ELF-1 (cell line): ENCODE data around the gene SUFU.

Source experiments
- DNase-seq: peaks from one replicate; pipeline ENCODE4 v3.0.0-alpha.2; 2016; ENCODE audit warnings: low read depth, low spot score

Gene SUFU

GRCh38 chr10:102549549-102549948, 45.8 kb downstream of the SUFU start:
- DNase-seq = no peak

GRCh38 chr10:102550636-102551210, 47.0 kb downstream of the SUFU start:
- DNase-seq = no peak

- no peak for DNase-seq
These were observed 48.8 kb downstream of the SUFU start for GRCh38 chr10:102552533-102552932.

DNA sequence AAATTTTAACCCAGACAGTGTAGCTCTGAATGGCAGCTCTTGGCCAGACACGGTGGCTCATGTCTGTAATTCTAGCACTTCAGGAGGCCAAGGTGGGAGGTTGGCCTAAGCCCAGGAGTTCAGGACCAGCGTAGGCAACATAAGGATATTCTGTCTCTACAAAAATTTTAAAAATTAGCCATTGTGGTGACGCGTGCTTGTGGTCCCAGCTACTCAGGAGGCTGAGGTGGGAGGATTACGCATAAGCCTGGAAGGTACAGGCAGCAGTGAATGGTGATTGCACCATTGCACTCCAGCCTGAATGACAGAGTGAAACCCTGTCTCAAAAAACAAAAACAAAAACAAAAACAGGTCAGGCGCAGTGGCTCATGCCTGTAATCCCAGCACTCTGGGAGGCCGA, 50.0 kb downstream of the SUFU start:
- no peak for DNase-seq

GRCh38 chr10:102554531-102554930, 50.8 kb downstream of the SUFU start:
- no peak for DNase-seq

DNA sequence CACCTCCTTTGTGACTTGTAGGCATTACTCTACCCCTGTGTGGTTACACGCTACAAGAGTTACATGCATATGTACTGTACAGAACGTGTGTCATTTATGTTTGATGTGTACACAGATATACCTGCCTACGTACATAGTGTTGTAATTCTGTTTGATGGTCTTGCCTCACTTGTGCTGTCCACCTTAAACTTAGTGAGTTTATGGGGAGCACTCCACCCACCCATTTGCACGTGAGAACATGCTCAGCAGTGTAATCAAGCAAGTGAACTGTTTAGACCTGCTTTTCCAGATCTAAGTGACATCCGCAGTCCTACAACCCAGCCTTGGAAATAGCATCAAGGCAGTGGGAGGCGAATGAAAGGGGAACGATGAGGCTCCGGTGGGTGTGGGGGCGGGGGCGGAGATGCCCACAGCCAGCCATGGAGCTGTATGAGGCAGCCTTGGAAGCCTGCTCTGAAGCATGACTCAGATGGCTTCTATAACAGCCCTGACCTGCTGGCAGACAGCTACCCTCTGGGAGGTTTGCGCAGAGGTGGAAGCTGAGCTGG, 52.1 kb downstream of the SUFU start:
- peak; percentile 11 for DNase-seq

GRCh38 chr10:102557569-102557968, 53.8 kb downstream of the SUFU start:
- no peak for DNase-seq

DNA sequence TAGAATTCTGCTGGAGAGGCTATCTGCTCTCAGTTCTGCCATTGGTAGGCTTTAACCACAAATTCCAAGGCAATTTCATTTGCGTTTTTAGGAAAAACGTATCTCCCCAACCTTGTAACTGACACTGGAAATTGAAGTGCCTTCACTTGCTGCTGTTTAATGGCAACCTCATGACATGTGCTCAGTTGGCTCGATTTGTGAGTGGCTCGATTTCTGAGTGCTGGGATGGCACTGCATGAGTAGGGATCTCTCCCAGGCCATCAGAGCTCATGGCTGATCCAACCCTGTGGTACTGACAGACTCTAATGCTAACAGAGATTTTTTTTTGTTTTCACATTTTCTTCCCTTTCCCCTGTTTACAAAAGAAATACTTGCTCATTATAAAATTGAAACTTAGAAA, 56.0 kb downstream of the SUFU start:
- no peak for DNase-seq

GRCh38 chr10:102564209-102564834, 60.5 kb downstream of the SUFU start:
- DNase-seq = no peak

DNA sequence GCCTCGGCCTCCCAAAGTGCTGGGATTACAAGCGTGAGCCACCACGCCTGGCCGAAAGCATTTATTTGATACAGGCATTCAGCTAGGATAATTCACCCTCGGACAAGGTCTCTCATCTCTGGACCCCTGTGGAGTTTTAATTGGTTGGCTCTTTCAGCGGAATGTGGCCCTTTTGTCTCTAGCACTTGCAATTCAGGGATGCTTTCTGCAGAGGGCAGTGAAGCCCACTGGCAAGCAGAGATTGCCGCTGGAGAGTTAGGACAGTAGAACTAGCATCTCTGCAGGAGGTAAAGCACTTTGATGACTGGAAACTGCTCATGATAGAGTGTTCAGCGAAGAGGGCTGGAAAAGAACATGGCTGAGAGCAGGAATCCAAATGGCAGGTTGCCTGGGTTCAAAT, 62.0 kb downstream of the SUFU start:
- DNase-seq = peak; percentile 91

DNA sequence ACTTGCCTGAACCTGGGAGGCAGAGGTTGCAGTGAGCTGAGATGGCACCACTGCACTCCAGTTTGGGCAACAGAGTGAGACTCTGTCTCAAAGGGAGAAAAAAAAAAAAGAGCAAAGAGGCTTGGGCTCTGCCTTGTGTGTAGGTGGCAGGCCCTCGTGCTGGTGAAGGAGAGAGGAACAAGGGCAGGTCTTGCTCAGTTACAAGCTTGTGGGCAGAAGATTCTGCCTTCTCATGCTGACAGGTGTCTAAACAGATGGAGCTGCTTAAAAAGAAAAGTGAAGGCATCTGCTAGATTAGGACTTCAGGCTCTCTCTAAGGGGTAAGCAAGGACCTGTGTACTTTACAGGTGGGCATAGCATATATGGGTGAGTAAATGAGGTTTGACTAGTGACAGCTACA, 75.0 kb downstream of the SUFU start:
- DNase-seq = no peak

- DNase-seq = no peak
These were observed 75.6 kb downstream of the SUFU start for GRCh38 chr10:102579328-102579727.

- no peak for DNase-seq
These were observed 76.5 kb downstream of the SUFU start for GRCh38 chr10:102580230-102580629.

- DNase-seq = no peak
These were observed 77.6 kb downstream of the SUFU start for GRCh38 chr10:102581401-102581800.

- no peak for DNase-seq
These were observed 78.3 kb downstream of the SUFU start for GRCh38 chr10:102581981-102582580.

DNA sequence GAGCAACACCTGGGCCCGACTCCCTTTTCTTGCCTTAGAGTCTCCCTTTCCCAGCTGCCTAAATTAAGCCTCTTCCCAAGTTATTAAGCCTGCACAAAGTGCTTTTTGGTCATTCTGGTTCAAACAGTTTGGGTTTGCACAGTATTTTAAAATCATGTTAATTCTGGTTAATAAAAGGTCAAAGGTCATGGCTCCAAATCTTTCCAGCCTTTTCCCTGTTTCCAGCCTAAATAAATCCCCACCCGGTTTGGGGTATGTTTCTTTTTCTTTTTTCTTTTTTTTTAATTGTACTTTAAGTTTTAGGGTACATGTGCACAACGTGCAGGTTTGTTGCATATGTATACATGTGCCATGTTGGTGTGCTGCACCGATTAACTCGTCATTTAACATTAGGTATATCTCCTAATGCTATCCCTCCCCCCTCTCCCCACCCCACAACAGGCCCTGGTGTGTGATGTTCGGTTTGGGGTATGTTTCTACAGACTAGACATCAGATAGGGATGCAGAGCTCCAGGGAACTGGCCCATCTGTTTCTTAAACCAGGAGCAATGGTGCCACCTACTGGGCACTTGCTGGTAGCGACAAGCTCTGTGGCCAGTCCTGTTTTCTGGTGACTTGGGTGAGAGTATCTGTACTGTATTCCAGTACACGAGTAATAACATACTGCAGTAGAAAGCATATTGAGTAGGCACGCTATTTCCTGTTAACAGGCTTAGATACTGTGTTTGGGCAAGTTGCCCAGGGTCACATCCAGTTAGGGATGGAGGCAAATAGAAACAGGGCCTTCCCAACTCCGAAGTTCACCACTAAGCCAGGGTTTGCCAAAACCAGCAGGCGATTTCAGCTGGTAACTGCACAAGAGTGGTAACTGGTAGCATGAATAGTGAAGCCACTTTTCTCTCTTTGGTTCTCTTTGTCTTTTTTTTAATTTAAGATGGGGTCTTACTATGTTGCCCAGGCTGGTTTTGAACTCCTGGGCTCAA, 80.0 kb downstream of the SUFU start:
- DNase-seq = peak; percentile 86

GRCh38 chr10:102585026-102585425, 81.3 kb downstream of the SUFU start:
- no peak for DNase-seq

- DNase-seq = no peak
These were observed 83.1 kb downstream of the SUFU start for GRCh38 chr10:102586858-102587257.

DNA sequence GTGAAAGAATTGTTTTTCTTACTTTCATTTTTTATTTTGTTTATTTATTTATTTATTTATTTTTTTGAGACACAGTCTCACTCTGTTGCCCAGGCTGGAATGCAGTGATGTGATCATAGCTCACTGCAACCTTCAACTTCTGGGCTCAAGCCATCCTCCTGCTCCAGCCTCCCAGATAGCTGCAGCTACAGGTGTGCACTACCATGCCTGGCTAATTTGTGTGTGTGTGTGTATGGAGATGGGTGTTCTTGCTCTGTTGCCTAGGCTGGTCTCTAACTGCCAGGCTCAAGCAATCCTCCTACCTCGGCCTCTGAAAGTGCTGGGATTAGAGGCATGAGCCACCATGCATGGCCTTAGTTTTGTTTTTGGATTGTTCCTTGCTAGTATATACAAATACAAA, 85.1 kb downstream of the SUFU start:
- DNase-seq = no peak

DNA sequence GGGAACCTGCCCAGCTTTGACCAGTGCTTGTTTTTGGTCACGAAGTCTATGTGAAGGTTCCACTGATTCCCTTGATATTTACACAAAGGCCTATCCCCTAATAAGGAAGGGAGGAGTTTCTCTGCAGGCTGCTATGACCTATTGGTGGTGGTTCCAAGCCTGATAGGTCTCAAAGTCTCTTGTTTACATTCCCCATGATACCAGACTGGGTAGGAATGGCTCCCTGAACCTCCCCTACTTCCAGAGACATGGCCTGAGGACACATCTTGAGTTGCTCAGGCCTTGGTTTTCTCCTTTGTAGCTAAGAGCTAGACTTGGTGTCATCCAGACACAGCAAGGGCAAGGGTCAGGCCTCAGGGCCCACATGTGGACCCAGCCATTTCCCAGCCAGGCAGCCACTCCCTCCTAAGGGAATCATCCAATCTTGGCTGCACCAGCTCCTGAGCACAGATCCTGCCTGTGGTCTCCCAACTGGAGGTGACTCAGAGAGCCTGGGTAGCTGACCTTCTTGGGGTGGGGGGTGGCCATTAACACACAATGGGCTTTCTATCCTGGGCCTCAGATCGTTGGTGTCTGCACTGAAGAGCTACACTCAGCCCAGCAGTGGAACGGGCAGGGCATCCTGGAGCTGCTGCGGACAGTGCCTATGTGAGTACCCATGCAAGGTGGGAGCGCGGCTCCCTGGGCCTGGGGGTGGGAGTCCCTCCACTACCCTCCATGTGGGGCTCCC, 89.5 kb downstream of the SUFU start:
- DNase-seq = peak; percentile 88

DNA sequence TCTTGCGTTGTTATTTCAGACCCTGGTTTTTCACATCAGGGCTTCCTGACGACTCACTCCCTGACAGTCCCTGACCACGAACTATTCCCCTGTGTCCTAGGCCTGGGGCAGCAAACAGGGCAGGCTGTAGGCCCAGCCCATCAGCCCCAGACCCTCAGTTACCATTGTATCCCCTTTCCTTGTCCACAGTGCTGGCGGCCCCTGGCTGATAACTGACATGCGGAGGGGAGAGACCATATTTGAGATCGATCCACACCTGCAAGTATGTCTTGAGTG, 90.0 kb downstream of the SUFU start:
- no peak for DNase-seq

DNA sequence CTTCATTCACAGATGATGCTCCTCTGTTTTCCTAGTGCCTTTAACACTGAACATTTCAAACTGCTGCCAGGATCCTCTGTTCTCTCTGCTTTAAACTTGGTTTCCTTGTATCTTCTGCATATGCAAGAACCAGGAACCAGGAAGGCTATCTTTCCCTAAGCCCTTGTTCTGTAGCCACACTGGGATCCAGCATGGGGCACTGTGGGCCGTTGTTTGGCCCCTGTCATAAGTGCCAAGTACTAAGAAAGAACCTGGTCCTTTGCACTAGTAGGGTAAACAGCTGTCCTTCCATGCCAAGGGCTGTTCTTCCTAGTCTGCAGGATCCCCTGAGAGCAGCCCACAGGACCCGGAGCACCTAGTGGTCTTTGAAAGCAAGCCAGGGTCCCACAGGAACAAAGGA, 91.5 kb downstream of the SUFU start:
- DNase-seq = no peak
